RKO (cell line): ENCODE measurements around the gene KRTAP5-1.

ENCODE experiments used
- DNase-seq: peaks from one replicate; pipeline ENCODE4 v3.0.0-alpha.2; 2016; ENCODE audit warnings: low spot score

KRTAP5-1 gene

DNA sequence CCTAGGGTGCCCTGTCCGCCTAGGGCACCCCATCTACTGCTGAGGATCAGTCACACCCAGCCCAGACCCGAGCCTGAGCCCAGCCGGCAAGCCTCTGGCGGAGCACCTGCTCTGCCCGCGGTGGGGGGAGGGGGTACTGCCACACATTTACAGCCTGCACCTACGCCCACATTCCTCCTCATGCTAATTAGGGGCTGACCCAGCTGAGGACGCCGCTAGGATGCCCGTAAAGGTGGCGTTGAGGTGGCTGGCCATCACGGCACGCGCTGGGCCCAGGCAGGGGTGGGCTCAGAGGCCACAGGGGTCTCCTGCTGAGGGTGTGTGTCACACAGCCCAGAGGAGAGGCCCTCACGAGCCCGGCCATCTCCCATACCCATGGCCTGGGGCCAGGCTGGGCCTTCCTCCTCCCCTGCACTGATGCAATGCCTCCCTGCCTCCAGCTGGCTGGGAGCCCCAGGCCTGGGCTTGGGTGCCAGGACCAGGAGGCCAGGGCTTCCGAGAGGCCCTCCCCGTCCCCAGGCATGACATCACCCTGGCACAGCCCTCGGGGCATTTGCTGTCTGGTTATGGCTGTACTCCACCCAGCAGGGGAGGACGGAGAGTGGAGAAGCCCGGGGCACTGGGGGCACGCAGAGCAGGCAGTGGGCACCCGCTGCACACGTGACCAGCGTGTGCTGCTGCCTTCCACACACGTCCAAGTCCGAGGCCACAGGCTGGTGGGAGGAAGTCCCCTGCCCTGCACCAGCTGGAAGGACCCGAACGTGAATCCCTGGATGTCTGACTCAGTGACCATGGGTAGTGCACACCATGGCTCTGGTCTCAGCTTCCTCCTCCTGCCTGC lies 25.8 kb downstream of the KRTAP5-1 start:
- no peak for DNase-seq

DNA sequence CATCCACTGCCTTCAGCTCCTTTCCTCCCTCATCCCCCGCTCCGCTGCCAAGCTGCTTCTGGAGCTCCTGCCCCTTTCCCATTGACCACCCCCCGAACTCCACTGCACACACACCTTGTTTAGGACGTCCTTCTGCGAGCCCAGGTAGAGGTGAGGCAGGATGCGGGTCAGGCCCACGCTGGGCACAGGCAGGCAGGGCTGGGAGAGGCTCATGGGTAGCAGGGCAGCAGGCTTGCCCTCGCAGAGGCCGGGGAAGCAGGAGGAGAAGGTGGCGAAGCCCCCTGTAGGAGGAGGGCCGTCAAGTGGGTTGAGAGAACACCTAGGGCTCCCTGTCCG lies 26.3 kb downstream of the KRTAP5-1 start:
- DNase-seq: no peak

DNA sequence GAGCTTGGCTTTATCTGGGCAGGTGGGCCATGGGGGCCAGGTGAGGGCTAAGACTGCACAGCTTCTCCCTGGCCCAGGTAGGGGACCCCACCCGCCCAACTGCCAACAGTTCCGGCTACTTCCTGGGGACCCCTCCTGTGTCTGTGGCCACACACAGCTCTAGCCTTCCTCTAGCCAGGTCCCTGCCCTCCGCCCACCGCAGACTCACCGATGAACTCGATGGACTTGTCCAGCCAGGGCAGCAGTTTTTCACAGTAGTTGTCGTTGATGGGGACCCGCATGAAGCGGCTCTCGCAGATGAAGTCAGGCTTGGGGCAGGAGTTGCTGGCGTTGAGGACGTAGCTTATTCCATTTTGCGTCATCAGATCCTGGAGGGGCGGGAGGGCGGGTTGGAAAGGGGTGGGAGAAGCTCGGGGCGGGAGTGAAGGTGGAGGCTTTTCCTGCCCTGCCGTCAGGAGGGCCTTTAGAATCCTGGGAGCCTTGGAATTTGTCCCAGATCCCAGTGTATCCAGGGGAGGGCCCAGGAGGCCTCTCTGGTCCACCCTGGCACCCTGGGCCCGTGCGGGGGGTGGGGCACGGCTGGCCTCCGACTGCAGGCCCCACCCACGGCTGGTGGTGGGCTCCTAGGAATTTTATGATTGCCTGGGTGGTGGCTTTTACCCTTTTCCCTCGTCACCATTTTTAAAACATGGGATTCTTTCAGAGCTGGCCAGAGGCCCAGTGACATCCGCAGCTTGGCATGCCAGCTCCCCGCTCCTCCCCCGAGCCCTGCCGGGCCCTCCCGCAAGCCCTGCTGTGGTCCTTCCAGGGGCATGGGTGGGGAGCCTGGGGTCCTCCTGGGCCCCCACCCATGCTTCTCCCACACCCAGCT lies 26.9 kb downstream of the KRTAP5-1 start:
- no peak for DNase-seq

DNA sequence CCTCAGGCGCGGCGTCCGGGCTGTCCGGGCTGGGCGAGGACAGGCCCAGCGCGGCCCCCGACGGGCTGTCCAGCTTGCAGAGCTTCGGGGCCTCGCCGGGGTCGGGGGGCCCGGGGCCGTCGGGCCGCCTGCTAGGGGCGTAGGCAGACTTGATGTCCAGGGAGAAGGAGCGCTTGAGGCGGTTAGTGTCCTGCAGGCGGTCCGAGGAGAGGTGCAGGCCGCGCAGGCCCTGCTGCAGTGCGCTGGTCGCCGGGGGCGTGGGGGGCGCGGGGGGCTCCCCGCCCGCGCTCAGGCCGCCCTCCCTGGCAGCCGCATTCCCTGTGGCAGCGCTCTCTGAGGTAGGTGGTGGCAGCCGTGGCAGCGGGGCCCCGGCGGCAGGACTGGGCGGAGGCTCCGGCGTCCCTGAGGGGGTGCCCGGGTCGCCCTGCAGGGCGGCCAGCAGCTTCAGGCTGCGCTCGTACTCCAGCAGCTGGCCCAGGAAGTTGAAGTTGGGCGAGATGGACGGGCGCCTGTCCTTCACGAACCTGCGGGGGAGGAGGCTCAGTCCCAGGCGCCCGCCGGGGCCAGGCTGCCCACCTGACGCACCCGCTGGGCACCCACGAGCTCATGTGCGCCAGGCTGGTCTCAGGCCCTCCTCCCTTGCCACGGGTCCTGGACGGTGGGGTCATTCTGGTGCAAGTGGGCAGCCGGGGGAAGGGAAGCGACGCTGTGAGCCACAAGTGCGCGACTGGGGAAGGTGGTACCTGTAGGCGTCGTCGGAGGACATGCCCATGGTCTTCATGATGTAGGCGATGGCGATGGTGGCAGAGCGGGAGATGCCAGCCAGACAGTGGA lies 27.8 kb downstream of the KRTAP5-1 start:
- DNase-seq: no peak

DNA sequence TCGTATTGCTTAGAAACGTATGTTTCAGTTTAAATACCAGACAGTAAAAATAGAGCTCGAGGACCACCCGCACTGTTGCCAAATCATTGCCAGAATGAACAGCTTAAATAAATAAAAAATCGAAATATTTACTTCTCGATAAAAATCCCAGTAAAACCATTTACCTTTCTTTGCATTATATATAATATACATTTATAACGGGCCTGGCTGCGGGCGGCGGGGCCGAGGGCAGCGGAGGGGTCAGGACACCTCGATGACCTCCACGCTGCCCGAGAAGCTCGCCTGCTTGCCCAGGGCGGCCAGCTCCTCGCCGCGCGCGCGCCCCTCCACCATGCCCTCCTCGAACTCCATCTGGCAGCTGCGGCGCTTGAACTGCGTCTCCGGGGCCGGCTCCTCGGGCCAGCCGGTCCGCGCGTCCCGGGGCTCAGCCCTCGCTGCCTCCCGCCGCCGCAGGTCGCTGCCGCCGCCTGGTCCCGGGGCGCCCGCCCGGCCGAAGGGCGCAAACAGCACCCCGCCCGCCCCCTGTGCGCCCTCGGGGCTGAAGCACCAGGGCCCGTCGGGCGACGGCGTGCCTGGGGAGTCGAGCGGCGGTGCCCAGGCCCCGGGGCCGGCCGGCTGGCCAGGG lies 28.7 kb downstream of the KRTAP5-1 start:
- DNase-seq: no peak

DNA sequence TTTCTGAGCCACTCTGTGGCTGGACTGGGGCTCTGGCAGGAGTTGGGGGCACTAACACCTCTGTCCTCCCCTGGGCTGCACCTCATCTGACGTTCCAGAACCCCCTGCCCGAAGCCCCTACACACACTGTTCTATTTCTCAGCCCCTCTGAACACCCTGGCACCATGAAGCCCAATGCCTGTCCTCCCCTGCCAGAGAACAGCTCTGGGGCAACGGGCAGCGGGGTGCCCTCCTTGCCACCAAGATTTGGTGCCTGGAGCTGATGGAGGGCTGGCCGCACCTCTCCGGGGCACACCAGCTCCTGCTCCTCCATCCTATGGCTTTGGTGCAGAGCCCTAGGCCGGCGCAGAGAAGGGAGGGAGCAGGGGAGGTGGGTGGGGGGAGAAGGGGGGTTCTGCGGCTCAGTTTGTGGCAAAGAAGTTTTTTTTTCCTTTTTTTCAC lies 29.4 kb downstream of the KRTAP5-1 start:
- no peak for DNase-seq

DNA sequence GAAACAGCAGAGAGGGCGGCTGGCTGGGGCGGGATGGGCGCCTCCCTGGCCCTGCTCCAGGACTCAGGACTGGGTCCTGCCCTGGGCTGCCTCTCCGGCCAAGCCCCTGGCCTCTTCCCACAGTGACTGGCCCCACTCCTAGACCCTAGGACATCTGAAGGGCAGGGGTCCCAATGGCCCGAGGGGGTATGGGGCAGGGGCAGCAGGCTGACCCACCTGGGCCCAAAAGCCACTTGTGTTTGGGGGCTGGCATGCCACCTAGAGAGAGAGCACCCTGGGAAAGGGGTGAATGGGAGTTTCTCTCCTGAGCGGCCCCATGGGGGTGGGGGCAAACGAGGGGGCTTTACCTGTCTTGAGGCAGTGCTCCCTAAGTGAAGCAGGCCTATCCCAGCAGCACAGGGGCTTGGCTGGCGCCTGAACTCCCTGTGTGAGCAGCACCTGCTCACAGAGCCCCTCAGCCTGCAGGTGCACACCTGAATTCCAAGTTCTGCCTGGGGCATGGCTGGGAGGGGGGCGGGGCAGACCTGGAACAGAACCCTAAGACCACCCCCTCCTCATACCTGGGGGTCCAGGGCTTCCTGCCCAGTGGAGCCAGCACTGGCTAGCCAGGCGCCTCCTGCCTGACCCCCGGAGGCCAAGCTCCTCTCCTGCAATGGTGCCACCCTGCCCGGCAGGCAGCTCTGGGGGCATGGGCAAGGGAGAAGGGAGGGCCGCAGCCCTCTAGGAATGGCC lies 29.9 kb downstream of the KRTAP5-1 start:
- DNase-seq: no peak

DNA sequence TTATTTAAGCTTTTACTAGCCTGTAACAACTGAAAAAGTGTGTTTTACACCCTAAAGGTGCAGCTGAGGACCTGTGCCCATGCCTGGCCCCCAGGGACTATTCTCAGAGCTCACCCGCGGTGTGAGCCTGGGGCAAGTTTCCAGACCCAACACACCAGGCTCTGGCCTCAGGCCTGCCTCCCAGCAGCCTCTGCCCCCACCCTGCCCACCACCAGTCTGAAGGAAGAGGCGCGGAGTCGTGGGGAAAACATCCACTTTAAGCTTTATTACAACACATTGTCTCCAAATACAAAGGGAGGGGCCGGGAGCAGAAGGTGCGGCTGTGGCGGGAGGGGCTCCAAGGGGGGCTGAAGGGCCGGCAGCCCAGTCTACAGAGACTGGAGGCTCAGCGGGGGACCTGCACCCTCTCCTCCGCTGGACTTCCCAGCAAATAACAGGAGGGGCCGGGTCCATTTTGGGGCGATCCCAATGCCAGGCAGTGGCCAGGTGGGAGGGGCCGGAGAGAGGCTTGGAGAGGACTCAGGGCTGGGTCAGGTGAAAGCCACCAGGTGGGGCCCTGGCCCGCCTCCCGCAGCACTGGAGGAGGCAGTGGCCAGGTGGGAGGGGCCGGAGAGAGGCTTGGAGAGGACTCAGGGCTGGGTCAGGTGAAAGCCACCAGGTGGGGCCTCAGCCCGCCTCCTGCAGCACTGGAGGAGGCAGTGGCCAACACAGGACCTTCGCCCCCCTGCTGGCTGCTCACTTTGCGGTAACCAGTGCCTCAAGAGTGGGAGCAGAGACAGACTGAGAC lies 31.1 kb downstream of the KRTAP5-1 start:
- no peak for DNase-seq

DNA sequence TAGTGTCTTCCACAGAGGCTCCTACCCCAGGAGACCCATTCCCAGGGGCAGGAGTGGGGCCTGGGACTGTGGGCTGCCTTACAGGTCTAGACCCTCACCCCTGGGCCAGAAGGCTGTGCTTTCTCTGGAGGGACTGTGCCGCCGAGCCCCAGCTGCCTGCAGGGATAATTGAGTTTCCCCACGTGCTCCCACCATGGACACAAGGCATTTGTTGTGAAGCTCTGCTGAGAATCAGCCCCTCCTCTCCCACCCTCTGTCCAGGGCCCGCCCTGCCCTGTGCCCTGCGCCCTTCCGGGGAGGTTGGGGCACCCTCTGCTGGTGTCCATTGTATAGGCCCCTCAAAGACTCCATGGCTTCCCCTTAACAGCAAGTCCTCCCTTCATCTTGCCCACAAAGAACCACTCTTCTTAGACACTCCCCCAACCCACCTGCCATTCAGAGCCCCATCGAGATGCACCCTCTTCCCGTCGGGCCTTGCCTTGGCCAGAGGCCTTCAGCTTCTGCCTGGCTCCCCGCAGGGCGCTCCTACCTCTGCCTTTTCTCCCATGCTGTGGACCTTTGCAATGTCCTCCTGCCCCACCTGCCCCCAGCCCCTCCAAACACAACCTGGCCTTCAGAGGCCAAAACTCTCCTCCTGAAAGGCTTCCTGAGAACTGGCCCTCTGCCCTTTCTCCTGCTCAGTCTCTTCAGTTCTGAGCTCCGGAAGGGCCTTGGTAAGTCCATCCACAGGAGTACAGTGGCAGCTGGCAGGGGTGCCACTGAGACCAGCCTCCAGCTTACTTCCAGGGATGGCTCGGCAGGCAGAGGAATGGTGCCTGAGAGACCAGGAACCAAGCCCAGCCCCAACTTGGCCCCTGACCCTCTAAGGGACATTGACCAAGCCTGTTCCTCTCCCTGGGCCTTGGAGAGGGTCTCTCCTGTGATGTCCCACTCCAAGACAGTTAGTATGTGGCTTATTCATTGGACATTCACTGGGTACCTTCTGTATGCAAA lies 35.4 kb downstream of the KRTAP5-1 start:
- DNase-seq: no peak

DNA sequence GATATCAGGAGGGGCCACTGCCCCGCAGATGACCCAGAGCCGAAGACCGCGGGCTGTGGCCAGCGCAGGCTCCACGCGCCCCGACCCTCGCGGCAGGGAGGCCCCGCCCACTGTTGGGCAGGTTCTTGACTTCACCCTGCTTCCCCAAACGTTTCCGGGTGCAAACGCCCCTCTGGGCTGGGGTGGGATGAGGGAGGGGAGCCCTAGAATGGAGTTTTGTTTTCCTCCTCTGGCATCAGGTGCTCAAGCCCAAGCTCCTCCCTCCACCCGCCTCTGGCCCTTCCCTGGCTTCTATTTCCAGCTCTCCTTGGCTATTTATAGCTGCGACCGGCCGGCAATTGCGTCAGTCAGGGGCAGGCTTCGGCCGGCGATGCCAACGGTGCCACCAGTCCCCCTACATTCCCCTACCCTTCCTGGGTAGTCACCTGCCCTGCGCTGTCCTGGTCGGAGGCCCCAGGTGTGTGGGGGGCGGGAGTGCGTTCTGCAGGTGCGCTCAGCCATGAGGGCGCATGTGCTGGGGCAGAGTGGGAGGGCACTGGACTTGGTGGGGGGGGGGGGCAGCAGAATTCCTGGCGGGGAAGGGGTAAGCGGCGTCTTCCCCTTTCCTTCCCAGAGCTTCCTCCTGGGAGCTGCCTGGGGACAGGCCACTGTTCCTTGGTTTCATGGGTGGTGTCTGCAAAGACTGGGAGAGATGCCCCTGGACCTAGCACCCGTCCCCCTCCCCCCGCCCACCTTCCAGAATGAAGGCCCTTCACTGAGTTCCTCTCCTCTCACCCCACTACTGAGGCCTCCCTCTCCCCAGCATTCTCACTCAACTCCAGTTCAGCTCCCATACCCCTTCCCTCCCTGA lies 36.6 kb downstream of the KRTAP5-1 start:
- peak; percentile 51 for DNase-seq

DNA sequence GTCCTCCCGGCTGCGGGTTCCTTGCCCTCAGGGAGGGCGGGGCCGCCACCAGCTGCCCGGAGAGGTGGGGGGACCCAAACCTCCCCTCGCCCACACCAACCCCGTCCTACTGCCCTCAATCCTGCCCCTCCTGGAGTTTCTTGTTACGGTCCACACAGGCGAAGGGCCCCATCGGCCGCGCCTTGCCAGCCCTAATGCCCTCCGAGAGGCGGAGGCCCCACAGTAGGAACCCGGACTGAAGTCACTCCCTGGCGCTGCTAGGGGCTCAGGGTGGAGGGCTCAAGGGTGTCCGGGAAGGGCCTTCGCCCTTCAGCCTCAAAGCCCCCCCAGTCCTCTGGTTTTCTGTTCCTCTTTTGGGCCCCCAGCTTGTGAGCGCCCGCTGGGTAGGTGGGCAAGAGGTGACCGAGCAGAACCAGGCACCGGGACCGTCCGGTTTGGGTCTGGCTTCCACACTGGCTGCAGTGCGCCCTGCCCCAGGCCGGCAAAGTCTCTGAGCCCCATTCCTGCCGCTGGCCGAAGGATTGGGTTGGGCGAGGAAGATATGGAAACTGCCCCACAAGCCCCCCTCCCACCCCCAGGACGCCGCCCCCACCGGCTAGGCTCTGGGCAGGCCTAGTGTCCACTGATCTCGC lies 37.5 kb downstream of the KRTAP5-1 start:
- no peak for DNase-seq

DNA sequence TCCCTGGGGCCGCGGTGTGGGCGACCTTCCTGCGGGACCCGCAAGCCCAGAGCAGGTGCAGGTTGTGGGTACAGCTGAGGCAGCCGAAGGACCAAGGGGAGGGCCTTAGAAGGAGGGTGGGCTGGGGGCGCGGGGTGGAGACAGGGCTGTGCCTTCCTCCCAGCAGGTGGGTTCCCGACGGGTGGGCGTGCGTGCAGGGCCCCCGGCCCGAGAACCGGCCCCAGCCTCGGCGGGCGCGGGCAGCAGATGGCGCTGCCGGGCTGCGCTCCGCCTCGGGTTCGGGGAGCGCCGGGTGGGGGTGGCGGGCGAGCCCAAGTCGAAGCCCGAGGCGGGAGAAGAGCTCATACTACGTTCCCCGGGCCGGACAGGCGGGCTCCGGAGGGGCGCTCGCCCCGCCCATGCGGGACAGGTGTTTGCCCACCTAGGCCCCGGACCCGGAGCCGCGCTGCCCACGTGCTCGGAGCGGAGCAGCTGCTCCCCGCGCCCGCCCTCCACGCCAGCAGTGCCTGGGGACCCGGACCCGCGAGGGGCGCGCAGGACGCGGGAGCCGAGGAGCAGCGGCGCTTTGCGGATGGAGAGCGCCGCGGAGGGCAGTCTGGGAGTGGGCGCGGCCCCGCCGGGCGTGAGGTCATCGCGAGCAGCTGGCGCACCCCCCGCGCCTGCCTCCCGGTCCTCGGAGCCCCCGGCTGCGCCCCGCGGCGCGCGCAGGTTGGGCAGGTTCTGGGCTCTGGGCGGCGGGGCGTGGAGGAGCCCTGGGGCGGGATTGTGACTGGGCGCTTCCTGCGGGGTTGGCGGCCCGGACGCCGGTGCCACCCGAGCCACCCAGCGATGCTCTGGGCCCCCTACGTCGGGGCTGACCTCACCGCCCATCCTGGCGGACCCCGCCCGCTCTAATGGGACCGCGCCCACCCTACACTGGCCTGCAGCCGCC lies 38.3 kb downstream of the KRTAP5-1 start:
- peak; percentile 59 for DNase-seq

DNA sequence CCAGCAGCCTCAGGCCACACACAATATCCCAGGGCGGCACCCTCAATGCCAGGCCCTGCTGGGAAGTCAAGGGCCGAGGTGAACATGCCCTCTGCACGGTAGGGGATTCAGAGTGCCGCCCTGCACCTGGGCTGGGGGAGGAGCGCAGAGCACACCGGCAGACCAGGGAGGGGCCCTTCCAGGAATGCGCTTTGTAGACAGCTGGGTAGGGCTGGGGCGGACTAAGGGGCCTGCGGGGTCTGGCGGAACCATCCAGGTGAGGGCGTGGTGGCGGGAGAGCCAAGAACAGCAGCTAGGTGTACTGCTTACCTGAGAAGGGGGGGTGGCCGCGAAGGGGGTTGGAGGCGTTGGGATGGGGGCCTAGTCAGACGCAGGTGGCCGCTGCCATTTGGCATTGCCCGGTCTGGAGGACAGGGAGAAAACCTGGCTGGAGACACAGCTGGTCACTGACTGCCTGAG lies 39.0 kb downstream of the KRTAP5-1 start:
- DNase-seq: no peak

DNA sequence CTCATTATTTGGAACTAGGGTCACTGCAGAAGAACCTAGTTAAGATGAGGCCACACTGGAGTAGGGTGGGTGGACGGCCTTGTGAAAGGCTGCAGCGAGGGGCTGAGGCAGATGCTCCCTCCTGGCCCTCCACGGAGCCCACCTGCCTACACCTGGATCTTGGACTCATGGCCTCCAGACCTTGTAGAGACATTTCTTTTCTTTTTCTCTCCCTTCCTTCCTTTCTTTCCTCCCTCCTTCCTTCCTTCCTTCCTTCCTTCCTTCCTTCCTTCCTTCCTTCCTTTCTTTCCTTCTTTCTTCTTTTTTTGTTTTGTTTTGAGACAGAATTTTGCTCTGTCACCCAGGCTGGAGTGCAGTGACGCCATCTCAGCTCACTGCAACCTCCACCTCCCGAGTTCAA lies 39.7 kb downstream of the KRTAP5-1 start:
- DNase-seq: no peak

DNA sequence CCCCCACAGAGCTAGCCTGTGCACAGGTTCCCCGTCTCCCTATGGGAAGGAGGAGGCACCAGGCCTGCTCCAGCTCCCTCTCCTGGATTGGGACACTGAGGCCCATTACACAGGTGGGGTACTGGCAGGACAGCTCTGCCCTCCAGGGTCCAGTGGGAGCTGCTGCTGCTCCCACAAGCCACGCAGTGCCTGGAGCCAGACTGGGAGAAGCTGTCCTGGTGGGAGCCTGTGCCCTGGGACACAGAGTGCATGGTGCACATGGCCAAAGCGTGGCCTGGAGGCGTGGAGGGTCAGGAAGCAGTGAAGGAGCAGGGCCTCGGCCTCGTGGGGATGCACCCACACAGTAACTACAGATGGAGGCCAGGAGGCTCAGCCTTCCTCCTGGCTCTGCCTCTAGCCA lies 40.5 kb downstream of the KRTAP5-1 start:
- DNase-seq: no peak

DNA sequence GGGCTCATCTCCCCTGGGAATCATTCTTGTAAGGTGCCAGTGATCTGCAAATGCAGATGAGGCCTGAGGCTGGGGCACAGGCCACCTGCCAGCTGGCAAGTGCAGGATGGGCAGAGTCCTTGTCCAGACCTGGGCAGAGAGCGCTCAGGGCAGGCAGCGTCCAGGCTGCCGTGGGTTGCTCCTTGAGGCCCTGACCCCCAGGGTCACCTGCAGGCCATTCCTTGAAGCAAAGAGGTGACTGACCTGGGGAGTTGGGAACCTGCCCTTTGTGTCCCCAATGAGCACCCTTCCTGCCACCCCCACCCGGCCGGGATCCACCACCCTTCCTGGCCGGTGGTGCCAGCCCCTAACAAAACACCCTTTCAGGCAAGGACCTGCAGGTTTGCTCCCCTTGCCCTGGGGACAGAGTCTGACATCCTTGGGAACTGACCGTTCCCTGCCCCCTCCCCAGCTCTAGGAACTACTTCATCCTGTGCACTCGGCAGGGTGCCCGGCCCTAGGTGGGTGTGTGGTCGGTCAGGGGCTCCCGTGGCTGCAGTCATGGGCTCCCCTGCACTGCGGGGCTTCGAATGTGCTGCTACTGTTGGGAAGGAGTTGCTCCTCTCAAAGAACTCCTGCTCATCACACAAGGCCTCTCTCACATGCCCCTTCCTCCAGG lies 41.3 kb downstream of the KRTAP5-1 start:
- DNase-seq: no peak
